B cell (primary cell): ENCODE results near the gene FLT3LG. TPM values are rescaled to one million over a fixed set of nuclear protein-coding genes. Genes with fewer than 3 reads are reported as not detected.

Experiments used
- ATAC-seq: fragments of 200-7000 bp; cut with Tn5 transposase; one replicate; pipeline ENCODE4 v1.10.0; 2021; ENCODE audit warnings: low read depth, mild to moderate bottlenecking, moderate number of reproducible peaks, moderate library complexity
- CTCF ChIA-PET: fragments of 350-600 bp; sonication (Branson Sonifier 250); formaldehyde crosslinking; loops from one replicate; lab custom pipeline; 2021; ENCODE audit warnings: antibody characterized with exemption, inconsistent platforms; lab: Charles Lee
- POLR2A ChIA-PET: fragments of 350-600 bp; sonication (Branson Sonifier 250); formaldehyde crosslinking; loops from one replicate; lab custom pipeline; 2021; ENCODE audit warnings: antibody characterized with exemption; lab: Charles Lee
- DNase-seq: peaks from one replicate; pipeline ENCODE4 v3.0.0; 2013
- H2AFZ ChIP-seq: 2 replicates; pipeline ENCODE4 v1.6.1; 2012; ENCODE audit warnings: mild to moderate bottlenecking, low read depth, low read length; ENCODE audit not compliant: insufficient read depth, poor library complexity, severe bottlenecking
- H3K27ac ChIP-seq, 2 donors: 1 replicate in 1 of 2; 2 replicates in 1 of 2; pipeline ENCODE4 v1.5.1; 2012 to 2013; ENCODE audit warnings: low read length in 2 of 2, mild to moderate bottlenecking in 2 of 2, moderate library complexity in 1 of 2
- H3K27me3 ChIP-seq, 4 experiments: fragments of 200-600 bp in 1 of 4; sonication (generic) in 1 of 4; replicated peaks in 1 of 4; 1 replicate in 2 of 4; 2 replicates in 2 of 4; pipeline versions ENCODE4 v1.6.1 to v1.7.0; 2013 to 2016; ENCODE audit warnings: low read length in 3 of 4, mild to moderate bottlenecking in 2 of 4, mixed read lengths in 1 of 4, moderate library complexity in 1 of 4; ENCODE audit not compliant: insufficient read depth in 4 of 4, control insufficient read depth in 3 of 4; ENCODE audit errors: control extremely low read depth in 1 of 4
- H3K36me3 ChIP-seq, 2 experiments: replicated peaks in 1 of 2; 1 replicate in 1 of 2; 2 replicates in 1 of 2; pipeline versions ENCODE4 v1.6.1 to v1.7.1; 2013; ENCODE audit warnings: low read length in 1 of 2; ENCODE audit not compliant: insufficient read depth in 2 of 2, control insufficient read depth in 1 of 2; ENCODE audit errors: control extremely low read depth in 1 of 2, extremely low read depth in 1 of 2
- H3K4me1 ChIP-seq, 2 donors: fragments of 200-600 bp in 1 of 2; sonication (generic) in 1 of 2; 1 replicate in 1 of 2; 2 replicates in 1 of 2; pipeline versions ENCODE4 v1.5.1 to v1.6.1; 2013 to 2017; ENCODE audit warnings: low read length in 2 of 2; ENCODE audit not compliant: control insufficient read depth in 2 of 2, insufficient read depth in 2 of 2
- H3K4me2 ChIP-seq: replicated peaks from 2 replicates; pipeline ENCODE3; 2012; ENCODE audit warnings: mild to moderate bottlenecking, low read depth, low read length; ENCODE audit not compliant: poor library complexity, severe bottlenecking
- H3K4me3 ChIP-seq, 5 experiments: fragments of 200-600 bp in 1 of 5; sonication (generic) in 1 of 5; 1 replicate in 3 of 5; 2 replicates in 2 of 5; pipeline versions ENCODE4 v1.5.1 to v1.7.0; 2011 to 2016; ENCODE audit warnings: low read length in 4 of 5, mild to moderate bottlenecking in 4 of 5, low read depth in 2 of 5, control low read depth in 1 of 5, moderate library complexity in 1 of 5; ENCODE audit not compliant: insufficient read depth in 1 of 5; ENCODE audit errors: control extremely low read depth in 1 of 5, extremely low read depth in 1 of 5
- H3K79me2 ChIP-seq: fragments of 200-600 bp; sonication (generic); one replicate; pipeline ENCODE4 v1.6.0; 2016; ENCODE audit warnings: low read length; ENCODE audit not compliant: control insufficient read depth, insufficient read depth
- H3K9ac ChIP-seq: fragments of 200-600 bp; sonication (generic); 2 replicates; pipeline ENCODE4 v1.6.1; 2017; ENCODE audit warnings: mild to moderate bottlenecking, low read length, moderate library complexity
- H3K9me3 ChIP-seq, 3 donors: one replicate each; pipeline versions ENCODE4 v1.6.1 to v1.7.1; 2013; ENCODE audit warnings: low read length in 2 of 3; ENCODE audit not compliant: control insufficient read depth in 2 of 3, insufficient read depth in 1 of 3; ENCODE audit errors: control extremely low read depth in 1 of 3
- H4K20me1 ChIP-seq: 2 replicates; pipeline ENCODE4 v1.6.0; 2012; ENCODE audit warnings: mild to moderate bottlenecking, low read length; ENCODE audit not compliant: insufficient read depth, control insufficient read depth, poor library complexity, severe bottlenecking
- H3K27ac Mint-ChIP-seq: one replicate; pipeline ENCODE4 v1.8.0; 2021; ENCODE audit warnings: mixed read lengths
- H3K27me3 Mint-ChIP-seq: one replicate; pipeline ENCODE4 v1.8.0; 2021; ENCODE audit warnings: mixed read lengths
- H3K4me1 Mint-ChIP-seq: one replicate; pipeline ENCODE4 v1.8.0; 2021; ENCODE audit warnings: mixed read lengths
- H3K4me3 Mint-ChIP-seq: one replicate; pipeline ENCODE4 v1.8.0; 2021; ENCODE audit warnings: mixed read lengths
- H3K9me3 Mint-ChIP-seq: one replicate; pipeline ENCODE4 v1.8.0; 2022; ENCODE audit warnings: mixed read lengths; ENCODE audit not compliant: insufficient read depth
- EZH2 ChIP-seq: IDR thresholded peaks from 2 replicates; pipeline ENCODE4 v1.6.1; 2012; ENCODE audit warnings: borderline replicate concordance, low read depth, mild to moderate bottlenecking, moderate library complexity, low read length; ENCODE audit not compliant: insufficient read depth, poor library complexity, severe bottlenecking
- WGBS: methylation state at CpG from one replicate; pipeline ENCODE4 v1.1.5; 2013; ENCODE audit warnings: missing lambda C conversion rate; ENCODE audit not compliant: insufficient coverage; 5-methylcytosine and 5-hydroxymethylcytosine counted together
- intact Hi-C: fragments of 100-400 bp; cut with micrococcal nuclease; formaldehyde crosslinking; loops from one replicate; pipeline ENCODE4 v1.10.0; 2022
- polyA plus RNA-seq: library from polyadenylated mRNA; depleted of rRNA; stranded (reverse); fragments of >200 nt; gene quantifications from 2 replicates; pipeline ENCODE4 v1.2.3, GENCODE V29; 2012
- total RNA-seq, 2 donors: library from RNA; stranded (reverse); fragments of 120-200 nt in 1 of 2; gene quantifications; 1 replicate in 1 of 2; 2 replicates in 1 of 2; pipeline versions ENCODE4 v1.2.3 to v1.2.4, GENCODE V29; 2013 to 2022
- TF ChIP-seq, protein P1 (sequence below): fragments of 200-600 bp; IDR thresholded peaks from one replicate; pipeline ENCODE4 v1.8.0; 2022; ENCODE audit warnings: antibody characterized with exemption, mild to moderate bottlenecking

Gene FLT3LG
- total and polyA plus RNA-seq, 2 donors (not counting 1 experiment from before 2014, with no cell fraction given): 31.0 to 49.8 TPM

DNA sequence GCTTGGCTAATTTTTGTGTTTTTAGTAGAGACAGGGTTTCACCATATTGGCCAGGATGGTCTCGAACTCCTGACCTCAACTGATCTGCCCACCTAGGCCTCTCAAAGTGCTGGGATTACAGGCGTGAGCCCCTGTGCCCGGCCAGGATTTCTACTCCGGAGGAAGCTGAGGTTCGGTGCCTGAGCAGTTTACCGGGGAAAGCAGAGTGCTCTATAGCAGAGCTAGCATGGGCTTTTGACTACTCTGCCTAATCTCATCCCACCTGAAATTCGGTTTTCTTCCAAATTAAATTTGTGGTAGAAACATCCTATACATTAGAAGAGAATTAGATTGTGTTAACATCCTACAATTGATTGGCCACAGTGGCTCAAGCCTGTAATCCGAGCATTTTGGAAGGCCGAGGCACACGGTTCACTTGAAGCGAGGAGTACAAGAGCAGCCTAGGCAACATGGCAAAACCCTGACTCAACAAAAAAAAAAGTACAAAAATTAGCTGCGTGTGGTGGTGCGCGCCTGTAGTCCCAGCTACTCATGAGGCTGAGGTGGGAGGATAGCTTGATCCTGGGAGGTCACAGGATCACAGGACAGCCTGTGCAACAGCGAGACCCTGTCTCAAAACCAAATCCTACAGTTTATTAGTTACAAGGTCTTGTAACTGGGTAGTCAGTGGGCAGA lies 15.0 kb downstream of the FLT3LG start:
- no peak for ATAC-seq
- ChIA-PET CTCF (interaction anchor here (0.6 to 1.8 kb wide), 4 partner anchors 10 to 171 kb away, joined by 3 to 5 read pairs (median 4); no protein-coding TSS in a partner anchor), POLR2A (interaction anchor here (0.6 to 1.7 kb wide), 5 partner anchors 10 to 221 kb away, joined by 3 to 10 read pairs (median 4); partner anchors contain the start of genes FLT3LG and SCAF1)
- peak overlapping the region; percentile 92 to 100 (median 97) for H3K4me3 ChIP-seq
- no peak for DNase-seq
- peaks cover 0 to 1% (median 0%) of the 10 kb centered on the region in 3 donors for H3K9me3 ChIP-seq
- peak overlapping the region; percentile 100 for H3K9ac ChIP-seq
- H3K36me3 ChIP-seq: peaks cover 10 to 44% of the 10 kb centered on the region in 2 experiments
- intact Hi-C loops: no loop called here
- TF ChIP-seq EZH2: no peak
- TF ChIP-seq, protein P1, sequence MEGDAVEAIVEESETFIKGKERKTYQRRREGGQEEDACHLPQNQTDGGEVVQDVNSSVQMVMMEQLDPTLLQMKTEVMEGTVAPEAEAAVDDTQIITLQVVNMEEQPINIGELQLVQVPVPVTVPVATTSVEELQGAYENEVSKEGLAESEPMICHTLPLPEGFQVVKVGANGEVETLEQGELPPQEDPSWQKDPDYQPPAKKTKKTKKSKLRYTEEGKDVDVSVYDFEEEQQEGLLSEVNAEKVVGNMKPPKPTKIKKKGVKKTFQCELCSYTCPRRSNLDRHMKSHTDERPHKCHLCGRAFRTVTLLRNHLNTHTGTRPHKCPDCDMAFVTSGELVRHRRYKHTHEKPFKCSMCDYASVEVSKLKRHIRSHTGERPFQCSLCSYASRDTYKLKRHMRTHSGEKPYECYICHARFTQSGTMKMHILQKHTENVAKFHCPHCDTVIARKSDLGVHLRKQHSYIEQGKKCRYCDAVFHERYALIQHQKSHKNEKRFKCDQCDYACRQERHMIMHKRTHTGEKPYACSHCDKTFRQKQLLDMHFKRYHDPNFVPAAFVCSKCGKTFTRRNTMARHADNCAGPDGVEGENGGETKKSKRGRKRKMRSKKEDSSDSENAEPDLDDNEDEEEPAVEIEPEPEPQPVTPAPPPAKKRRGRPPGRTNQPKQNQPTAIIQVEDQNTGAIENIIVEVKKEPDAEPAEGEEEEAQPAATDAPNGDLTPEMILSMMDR: no peak
- H3K79me2 ChIP-seq: peaks cover 40% of the 10 kb centered on the region
- H3K4me3 Mint-ChIP-seq: peak overlapping the region; percentile 99
- peak overlapping the region; percentile 91 to 97 for H3K27ac ChIP-seq
- H2AFZ ChIP-seq: no peak overlapping the region
- H3K4me2 ChIP-seq: peak overlapping the region; percentile 93
- peak overlapping the region; percentile 97 for H3K27ac Mint-ChIP-seq
- 25% methylated on average over 9 of the region's 15 CpGs for WGBS
- H3K27me3 Mint-ChIP-seq: no peaks in the 10 kb centered on the region
- H3K4me1 Mint-ChIP-seq: peaks cover 49% of the 10 kb centered on the region
- H4K20me1 ChIP-seq: peaks cover 45% of the 10 kb centered on the region
- no peaks in the 10 kb centered on the region for H3K27me3 ChIP-seq
- no peaks in the 10 kb centered on the region for H3K9me3 Mint-ChIP-seq
- H3K4me1 ChIP-seq: peaks cover 17 to 36% of the 10 kb centered on the region in 2 donors
